Activated CD8-positive, alpha-beta T cell treated with anti-CD3 and anti-CD28 coated beads, Interleukin-2, amount 10 ng/mL, durations not matched to agents 7 days and 5 days (primary cell): ENCODE results near the gene BCAS3. TPM values are rescaled to one million over a fixed set of nuclear protein-coding genes. Genes with fewer than 3 reads are reported as not detected.

Experiments
- ATAC-seq: fragments of 150-1000 bp; cut with Tn5 transposase; one replicate; pipeline ENCODE4 v1.10.0; 2021; ENCODE audit warnings: moderate library complexity
- CTCF ChIA-PET: fragments of 350-600 bp; sonication (Branson Sonifier 250); formaldehyde crosslinking; loops from one replicate; lab custom pipeline; 2021; ENCODE audit warnings: antibody characterized with exemption; lab: Charles Lee
- POLR2A ChIA-PET: fragments of 350-600 bp; sonication (Branson Sonifier 250); formaldehyde crosslinking; loops from one replicate; lab custom pipeline; 2021; ENCODE audit warnings: antibody characterized with exemption; lab: Charles Lee
- DNase-seq: peaks from one replicate; pipeline ENCODE4 v3.0.0-alpha.2; 2020
- H3K27ac Mint-ChIP-seq: one replicate; pipeline ENCODE4 v1.8.0; 2021; ENCODE audit warnings: mild to moderate bottlenecking, mixed read lengths
- H3K27me3 Mint-ChIP-seq: one replicate; pipeline ENCODE4 v1.8.0; 2021; ENCODE audit warnings: low read depth, mixed read lengths
- H3K36me3 Mint-ChIP-seq: one replicate; pipeline ENCODE4 v1.8.0; 2021; ENCODE audit warnings: low read depth, mixed read lengths
- H3K4me1 Mint-ChIP-seq: one replicate; pipeline ENCODE4 v1.8.0; 2021; ENCODE audit warnings: low read depth, mixed read lengths
- H3K4me3 Mint-ChIP-seq: one replicate; pipeline ENCODE4 v1.8.0; 2021; ENCODE audit warnings: mild to moderate bottlenecking, mixed read lengths
- H3K9me3 Mint-ChIP-seq: one replicate; pipeline ENCODE4 v1.8.0; 2022; ENCODE audit warnings: mixed read lengths; ENCODE audit not compliant: insufficient read depth
- total RNA-seq, 2 experiments: library from RNA; stranded (reverse); gene quantifications; one replicate each; pipeline ENCODE4 v1.2.3, GENCODE V29; 2021

The BCAS3 gene
- total RNA-seq, 2 experiments from 2014 or later = 13.0 to 16.3 TPM

- Mint-ChIP-seq H3K27me3 (no peaks in the 10 kb centered on the region), H3K4me1 (no peaks in the 10 kb centered on the region), H3K36me3 (no peaks in the 10 kb centered on the region), H3K9me3 (no peaks in the 10 kb centered on the region), H3K4me3 (no peak overlapping the region), H3K27ac (no peak overlapping the region)
- ChIA-PET POLR2A (no interaction called here), CTCF (no interaction called here)
- no peak for DNase-seq
- no peak for ATAC-seq
Observed at GRCh38 chr17:61330174-61331150, 652.8 kb downstream of the BCAS3 start.

DNA sequence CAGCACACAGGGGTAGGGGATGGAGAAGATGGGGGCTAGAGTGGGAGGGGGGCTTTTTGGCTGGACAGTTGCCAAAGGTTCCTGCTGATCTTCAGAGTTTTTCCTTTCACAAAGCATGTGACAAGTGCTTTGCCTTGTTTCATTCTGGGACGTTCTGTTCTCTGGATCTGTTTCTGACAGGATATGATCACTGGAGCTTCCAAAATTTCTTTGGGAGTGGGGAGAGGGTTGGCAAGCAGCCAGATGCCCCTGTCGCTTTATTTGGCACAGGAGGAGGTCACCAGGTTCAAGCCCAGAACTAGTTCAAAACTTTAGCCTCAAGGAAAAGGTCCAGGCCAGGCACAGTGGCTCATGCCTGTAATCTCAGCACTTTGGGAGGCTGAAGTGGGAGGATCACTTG lies 653.5 kb downstream of the BCAS3 start:
- Mint-ChIP-seq H3K4me1 (no peaks in the 10 kb centered on the region), H3K4me3 (no peak overlapping the region), H3K27ac (no peak overlapping the region), H3K36me3 (no peaks in the 10 kb centered on the region), H3K9me3 (no peaks in the 10 kb centered on the region), H3K27me3 (no peaks in the 10 kb centered on the region)
- CTCF ChIA-PET = no interaction called here
- ATAC-seq = no peak
- POLR2A ChIA-PET = no interaction called here
- no peak for DNase-seq

GRCh38 chr17:61331886-61332285 lies 654.2 kb downstream of the BCAS3 start:
- no peaks in the 10 kb centered on the region for H3K4me1 Mint-ChIP-seq

GRCh38 chr17:61333136-61333535 lies 655.5 kb downstream of the BCAS3 start:
- ATAC-seq (no peak), DNase-seq (no peak)
- Mint-ChIP-seq H3K4me1 (no peaks in the 10 kb centered on the region), H3K9me3 (no peaks in the 10 kb centered on the region), H3K36me3 (no peaks in the 10 kb centered on the region), H3K27me3 (no peaks in the 10 kb centered on the region), H3K27ac (no peak overlapping the region), H3K4me3 (no peak overlapping the region)
- CTCF ChIA-PET = no interaction called here
- POLR2A ChIA-PET = no interaction called here

More at GRCh38 chr17:61331886-61332285, 654.2 kb downstream of the BCAS3 start:
- no peak overlapping the region for H3K4me3 Mint-ChIP-seq
- no peak overlapping the region for H3K27ac Mint-ChIP-seq
- ATAC-seq = no peak
- H3K27me3 Mint-ChIP-seq = no peaks in the 10 kb centered on the region
- ChIA-PET CTCF (no interaction called here), POLR2A (no interaction called here)
- H3K36me3 Mint-ChIP-seq = no peaks in the 10 kb centered on the region
- no peaks in the 10 kb centered on the region for H3K9me3 Mint-ChIP-seq
- DNase-seq = no peak

GRCh38 chr17:61334673-61335072 lies 657.0 kb downstream of the BCAS3 start:
- H3K4me3 Mint-ChIP-seq = no peak overlapping the region
- no peaks in the 10 kb centered on the region for H3K9me3 Mint-ChIP-seq
- no peak overlapping the region for H3K27ac Mint-ChIP-seq
- no peak for ATAC-seq
- no peaks in the 10 kb centered on the region for H3K4me1 Mint-ChIP-seq
- no peak for DNase-seq
- ChIA-PET CTCF (no interaction called here), POLR2A (no interaction called here)
- no peaks in the 10 kb centered on the region for H3K27me3 Mint-ChIP-seq
- H3K36me3 Mint-ChIP-seq = no peaks in the 10 kb centered on the region

DNA sequence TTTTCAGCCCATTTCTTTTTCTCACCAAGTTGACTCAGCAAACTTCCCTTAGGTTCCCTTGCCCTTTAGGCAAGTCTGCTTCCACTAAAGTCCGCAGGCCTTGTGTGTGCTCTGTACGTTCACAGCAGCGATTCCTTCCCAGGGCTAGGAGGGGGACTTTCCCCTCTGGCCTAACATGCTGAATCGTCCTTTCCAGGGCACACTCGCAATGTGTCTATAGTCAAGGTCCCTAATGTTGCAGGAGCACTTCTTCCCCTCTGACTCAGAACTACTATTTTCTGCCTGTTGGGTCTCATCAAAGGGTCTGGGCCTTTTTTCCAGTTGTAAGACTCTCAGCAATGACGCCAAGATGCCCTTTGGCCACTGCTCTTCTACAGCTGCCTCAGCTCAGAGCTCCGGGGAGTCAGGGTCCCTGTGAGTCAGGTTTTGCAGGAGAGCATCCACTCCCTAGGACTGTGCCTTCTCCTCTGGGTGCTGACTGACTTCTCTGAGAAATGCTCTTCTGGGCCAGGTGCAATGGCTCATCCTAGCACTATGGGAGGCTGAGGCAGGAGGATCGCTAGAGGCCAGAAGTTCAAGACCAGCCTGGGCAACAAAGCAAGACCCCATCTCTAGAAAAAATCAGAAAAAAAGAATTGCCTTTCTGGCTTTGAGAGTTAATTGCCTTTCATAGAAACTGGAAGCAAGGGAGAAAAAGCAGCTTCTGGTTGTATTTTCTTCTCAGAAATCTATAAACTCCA lies 657.6 kb downstream of the BCAS3 start:
- Mint-ChIP-seq H3K27ac (no peak overlapping the region), H3K4me3 (no peak overlapping the region), H3K9me3 (no peaks in the 10 kb centered on the region), H3K27me3 (no peaks in the 10 kb centered on the region), H3K36me3 (no peaks in the 10 kb centered on the region), H3K4me1 (no peaks in the 10 kb centered on the region)
- no peak for DNase-seq
- ChIA-PET POLR2A (interaction anchor here (0.5 kb wide), 1 partner anchor 45 kb away, joined by 3 read pairs; no protein-coding TSS in a partner anchor), CTCF (no interaction called here)
- no peak for ATAC-seq

DNA sequence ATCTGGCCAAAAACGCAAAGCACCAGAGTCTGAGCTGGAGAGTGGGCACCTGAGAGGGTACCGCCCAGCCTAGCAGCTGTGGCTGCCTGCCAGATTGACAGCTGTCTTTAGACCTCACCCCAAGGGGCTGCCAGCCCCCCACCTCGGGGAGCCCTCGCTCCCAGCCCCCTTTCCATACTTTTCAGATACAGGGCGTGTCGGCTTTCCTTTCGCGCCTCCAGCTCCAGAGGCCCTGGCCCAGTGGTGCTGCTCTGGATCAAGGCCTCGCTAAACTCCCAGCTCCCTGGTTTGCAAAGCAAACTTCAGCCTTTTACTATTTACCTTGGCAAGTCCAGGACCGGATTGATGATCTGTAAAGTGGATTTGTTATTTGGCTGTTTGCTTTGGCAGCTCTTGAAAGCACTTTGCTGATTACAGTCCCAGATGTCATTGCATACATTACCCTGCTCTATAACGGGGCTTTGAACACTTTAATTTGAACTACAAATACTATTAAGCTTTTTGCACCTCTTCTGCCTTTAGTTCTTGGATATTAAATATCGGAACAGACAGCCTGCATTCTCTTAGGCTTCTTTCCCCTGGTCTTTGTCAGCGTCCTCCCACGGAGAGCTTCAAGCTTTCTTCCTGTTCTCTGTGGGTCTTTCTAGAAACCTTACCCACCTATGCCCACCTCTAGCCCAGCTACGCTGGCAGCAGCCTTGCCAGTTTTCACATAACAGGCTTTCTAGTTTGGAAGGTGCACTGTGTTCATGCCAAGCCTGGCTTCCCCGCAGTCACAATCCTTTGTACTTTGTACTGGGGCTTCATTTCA lies 658.4 kb downstream of the BCAS3 start:
- POLR2A ChIA-PET = interaction anchor here (0.5 kb wide), 1 partner anchor 46 kb away, joined by 3 read pairs; no protein-coding TSS in a partner anchor
- Mint-ChIP-seq H3K4me3 (no peak overlapping the region), H3K27ac (no peak overlapping the region), H3K4me1 (no peaks in the 10 kb centered on the region), H3K36me3 (no peaks in the 10 kb centered on the region), H3K9me3 (no peaks in the 10 kb centered on the region), H3K27me3 (no peaks in the 10 kb centered on the region)
- CTCF ChIA-PET = no interaction called here
- DNase-seq (no peak), ATAC-seq (no peak)

DNA sequence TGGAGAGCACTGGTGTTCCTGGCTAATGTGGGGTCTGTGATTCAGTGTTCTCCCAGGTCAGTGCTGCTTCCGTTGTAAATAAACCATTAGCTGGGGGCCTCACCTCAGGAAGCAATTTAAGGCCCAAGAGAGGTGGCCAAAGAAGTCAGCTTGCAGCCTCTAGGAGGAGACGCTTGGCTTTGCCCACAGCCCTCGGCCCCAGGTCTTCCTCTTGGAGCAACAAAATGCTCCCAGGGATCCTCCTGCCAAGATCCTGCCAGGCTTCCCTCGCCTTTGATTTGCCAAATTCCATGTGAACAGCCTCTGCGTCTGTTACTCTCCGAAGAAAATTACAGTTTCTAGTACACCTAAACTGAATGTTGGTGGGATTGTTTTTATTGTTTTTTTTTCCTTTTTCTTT lies 659.6 kb downstream of the BCAS3 start:
- H3K9me3 Mint-ChIP-seq = no peaks in the 10 kb centered on the region
- no peaks in the 10 kb centered on the region for H3K4me1 Mint-ChIP-seq
- no peak overlapping the region for H3K27ac Mint-ChIP-seq
- no peak overlapping the region for H3K4me3 Mint-ChIP-seq
- ChIA-PET CTCF (no interaction called here), POLR2A (no interaction called here)
- H3K27me3 Mint-ChIP-seq = no peaks in the 10 kb centered on the region
- DNase-seq (no peak), ATAC-seq (no peak)
- H3K36me3 Mint-ChIP-seq = no peaks in the 10 kb centered on the region

GRCh38 chr17:61338000-61338798 lies 660.5 kb downstream of the BCAS3 start:
- H3K27me3 Mint-ChIP-seq = no peaks in the 10 kb centered on the region
- no peaks in the 10 kb centered on the region for H3K9me3 Mint-ChIP-seq
- H3K4me3 Mint-ChIP-seq = no peak overlapping the region
- no peaks in the 10 kb centered on the region for H3K4me1 Mint-ChIP-seq
- CTCF ChIA-PET = no interaction called here
- no peak for DNase-seq
- no peak for ATAC-seq
- POLR2A ChIA-PET = no interaction called here
- no peaks in the 10 kb centered on the region for H3K36me3 Mint-ChIP-seq
- H3K27ac Mint-ChIP-seq = no peak overlapping the region

GRCh38 chr17:61338874-61339478 lies 661.3 kb downstream of the BCAS3 start:
- no peak overlapping the region for H3K27ac Mint-ChIP-seq

More at GRCh38 chr17:61338874-61339478, 661.3 kb downstream of the BCAS3 start:
- no peak for DNase-seq
- H3K4me3 Mint-ChIP-seq = no peak overlapping the region
- ChIA-PET CTCF (no interaction called here), POLR2A (no interaction called here)
- no peaks in the 10 kb centered on the region for H3K4me1 Mint-ChIP-seq
- no peaks in the 10 kb centered on the region for H3K9me3 Mint-ChIP-seq
- H3K36me3 Mint-ChIP-seq = no peaks in the 10 kb centered on the region
- no peak for ATAC-seq
- H3K27me3 Mint-ChIP-seq = no peaks in the 10 kb centered on the region
